HG03108 (cell line): ENCODE results near the gene MARVELD1.
A peak's percentile ranks its signal among the peaks of the same experiment; 100 is the strongest.

Source experiments
- ATAC-seq: cut with Tn5 transposase; IDR thresholded peaks from one replicate; pipeline ENCODE4 v1.9.1; 2021; ENCODE audit warnings: moderate library complexity; ENCODE audit not compliant: unreplicated experiment

Gene MARVELD1

GRCh38 chr10:97719602-97720001 lies 6.1 kb downstream of the MARVELD1 start:
- ATAC-seq, result no peak

- no peak for ATAC-seq
Measured at GRCh38 chr10:97721871-97722780, 8.6 kb downstream of the MARVELD1 start.

- ATAC-seq, result no peak
Measured at GRCh38 chr10:97723001-97723400, 9.5 kb downstream of the MARVELD1 start.

GRCh38 chr10:97724341-97724941 lies 10.9 kb downstream of the MARVELD1 start:
- no peak for ATAC-seq

- ATAC-seq, result no peak
Measured at GRCh38 chr10:97726636-97727178, 13.2 kb downstream of the MARVELD1 start.

- ATAC-seq, result no peak
Measured at GRCh38 chr10:97729014-97729413, 15.5 kb downstream of the MARVELD1 start.

- no peak for ATAC-seq
Measured at GRCh38 chr10:97731346-97732051, 18.0 kb downstream of the MARVELD1 start.

- no peak for ATAC-seq
Measured at GRCh38 chr10:97732052-97732359, 18.5 kb downstream of the MARVELD1 start.

- ATAC-seq, result no peak
Measured at GRCh38 chr10:97733256-97733655, 19.7 kb downstream of the MARVELD1 start.

- ATAC-seq, result no peak
Measured at GRCh38 chr10:97734021-97734420, 20.5 kb downstream of the MARVELD1 start.

- ATAC-seq, result peak; percentile 8
Measured at GRCh38 chr10:97736403-97736901, 22.9 kb downstream of the MARVELD1 start.

- ATAC-seq, result peak; percentile 78
Measured at GRCh38 chr10:97736902-97737769, 23.6 kb downstream of the MARVELD1 start, which contains the start of gene ZFYVE27. Gene ZFYVE27, plus strand, starts transcription at chr10:97737128. Its CDS starts 1,350 bp downstream, at chr10:97738478.

GRCh38 chr10:97737770-97738265 lies 24.3 kb downstream of the MARVELD1 start:
- peak; percentile 14 for ATAC-seq

GRCh38 chr10:97738616-97739015 lies 25.1 kb downstream of the MARVELD1 start:
- ATAC-seq, result no peak

GRCh38 chr10:97740613-97741012 lies 27.1 kb downstream of the MARVELD1 start:
- no peak for ATAC-seq

GRCh38 chr10:97743169-97743943 lies 29.8 kb downstream of the MARVELD1 start:
- ATAC-seq, result no peak

- no peak for ATAC-seq
Measured at GRCh38 chr10:97744405-97745035, 31.0 kb downstream of the MARVELD1 start.

- no peak for ATAC-seq
Measured at GRCh38 chr10:97747573-97747972, 34.0 kb downstream of the MARVELD1 start.

- ATAC-seq, result no peak
Measured at GRCh38 chr10:97748116-97748515, 34.6 kb downstream of the MARVELD1 start.
